NCI-H146 treated with DMSO at 0.1 percent for 48 hours (cell line): ENCODE data around the gene UBE2O.

ENCODE experiments used
- DNase-seq: peaks from one replicate; lab custom pipeline; 2025; ENCODE audit not compliant: unreplicated experiment; lab: John Stamatoyannopoulos, UW

UBE2O gene

GRCh38 chr17:76397184-76397583 is 55.8 kb downstream of the UBE2O start:
- DNase-seq: no peak

GRCh38 chr17:76395980-76396379 is 57.0 kb downstream of the UBE2O start:
- DNase-seq: no peak

- DNase-seq: no peak
Measured at GRCh38 chr17:76394166-76394565, 58.8 kb downstream of the UBE2O start.

- DNase-seq: no peak
Measured at GRCh38 chr17:76391200-76391715, 61.7 kb downstream of the UBE2O start.

GRCh38 chr17:76390003-76390421 is 62.9 kb downstream of the UBE2O start:
- DNase-seq: no peak

- DNase-seq: no peak
Measured at GRCh38 chr17:76388966-76389888, 63.7 kb downstream of the UBE2O start.

GRCh38 chr17:76386966-76387765 is 65.8 kb downstream of the UBE2O start:
- DNase-seq: no peak

GRCh38 chr17:76385892-76386786 is 66.8 kb downstream of the UBE2O start:
- DNase-seq: peak; percentile 35

GRCh38 chr17:76384987-76385891 is 67.7 kb downstream of the UBE2O start:
- DNase-seq: no peak

GRCh38 chr17:76384222-76384986 is 68.5 kb downstream of the UBE2O start, which contains the start of gene SPHK1:
Gene SPHK1 (plus strand): TSS chr17:76384609. CDS start chr17:76385645, 1,036 bp downstream.
- peak; percentile 10 for DNase-seq

- no peak for DNase-seq
Measured at GRCh38 chr17:76383546-76384221, 69.3 kb downstream of the UBE2O start.

GRCh38 chr17:76382803-76383545 is 70.0 kb downstream of the UBE2O start:
- no peak for DNase-seq

- no peak for DNase-seq
Measured at GRCh38 chr17:76382351-76382802, 70.6 kb downstream of the UBE2O start.

- DNase-seq: no peak
Measured at GRCh38 chr17:76381633-76382350, 71.2 kb downstream of the UBE2O start.

- no peak for DNase-seq
Measured at GRCh38 chr17:76379646-76380376, 73.1 kb downstream of the UBE2O start.

- DNase-seq: no peak
Measured at GRCh38 chr17:76379275-76379641, 73.7 kb downstream of the UBE2O start.
